Daoy (cell line): Measurements from ENCODE around the gene SOWAHB. TPM values are rescaled to one million over a fixed set of nuclear protein-coding genes. Genes with fewer than 3 reads are reported as not detected.

Experiments
- DNase-seq: peaks from one replicate; pipeline ENCODE4 v3.0.0-alpha.2; 2015; ENCODE audit warnings: low read depth
- total RNA-seq: library from RNA; depleted of rRNA; stranded (reverse); fragments of >200 nt; shearing (Covaris generic); gene quantifications from 2 replicates; pipeline ENCODE4 v1.2.3, GENCODE V29; 2014; rRNA removed

SOWAHB gene
- not detected in 2 replicates for total RNA-seq

GRCh38 chr4:76897536-76898384, at the start of gene SOWAHB:
Gene SOWAHB, minus strand, starts transcription at chr4:76898144. Its CDS starts 295 bp downstream, at chr4:76897849.
- DNase-seq: no peak

- no peak for DNase-seq
These were observed 49.4 kb upstream of the SOWAHB start for GRCh38 chr4:76947369-76947768.

- no peak for DNase-seq
These were observed 45.8 kb upstream of the SOWAHB start for GRCh38 chr4:76943790-76944189.

GRCh38 chr4:76943129-76943620, 45.2 kb upstream of the SOWAHB start:
- peak; percentile 49 for DNase-seq

GRCh38 chr4:76939184-76939583, 41.2 kb upstream of the SOWAHB start:
- DNase-seq: no peak

GRCh38 chr4:76931576-76932276, 33.8 kb upstream of the SOWAHB start:
- DNase-seq: no peak

- peak; percentile 49 for DNase-seq
These were observed 33.1 kb upstream of the SOWAHB start for GRCh38 chr4:76931087-76931486.

GRCh38 chr4:76930685-76931084, 32.7 kb upstream of the SOWAHB start:
- no peak for DNase-seq

GRCh38 chr4:76926841-76927240, 28.9 kb upstream of the SOWAHB start:
- no peak for DNase-seq

- no peak for DNase-seq
These were observed 25.8 kb upstream of the SOWAHB start for GRCh38 chr4:76923619-76924357.

GRCh38 chr4:76920715-76921114, 22.8 kb upstream of the SOWAHB start:
- no peak for DNase-seq

GRCh38 chr4:76909711-76910110, 11.8 kb upstream of the SOWAHB start:
- no peak for DNase-seq

GRCh38 chr4:76905521-76905920, 7.6 kb upstream of the SOWAHB start:
- DNase-seq: no peak

- no peak for DNase-seq
These were observed 6.8 kb upstream of the SOWAHB start for GRCh38 chr4:76904646-76905190.

GRCh38 chr4:76902233-76902890, 4.4 kb upstream of the SOWAHB start:
- no peak for DNase-seq

- no peak for DNase-seq
These were observed 1.2 kb upstream of the SOWAHB start for GRCh38 chr4:76898949-76899645.

GRCh38 chr4:76898385-76898692, 395 bp upstream of the SOWAHB start:
- no peak for DNase-seq

GRCh38 chr4:76896614-76897535, 1.1 kb downstream of the SOWAHB start:
- DNase-seq: peak; percentile 7

GRCh38 chr4:76896048-76896447, 1.9 kb downstream of the SOWAHB start:
- no peak for DNase-seq

- no peak for DNase-seq
These were observed 2.3 kb downstream of the SOWAHB start for GRCh38 chr4:76895619-76896018.
